Testis (tissue), 2 donors: ENCODE measurements around the gene FBXO3.

Experiments
- POLR2A ChIP-seq: fragments of 450-650 bp; IDR thresholded peaks from one replicate; pipeline ENCODE4 v1.6.1; 2017; ENCODE audit warnings: antibody characterized with exemption, mild to moderate bottlenecking, moderate library complexity
- TF ChIP-seq, protein P1 (sequence below), 3 experiments: fragments of 450-650 bp in 2 of 3; fragments of 200-600 bp in 1 of 3; sonication (generic) in 1 of 3; IDR thresholded peaks; one replicate each; pipeline ENCODE4 v1.5.1; 2016 to 2019; ENCODE audit warnings: antibody characterized with exemption in 3 of 3, mild to moderate bottlenecking in 2 of 3, moderate library complexity in 1 of 3

GRCh38 chr11:33773404-33773986 lies 825 bp downstream of the FBXO3 start:
- TF ChIP-seq, protein P1, sequence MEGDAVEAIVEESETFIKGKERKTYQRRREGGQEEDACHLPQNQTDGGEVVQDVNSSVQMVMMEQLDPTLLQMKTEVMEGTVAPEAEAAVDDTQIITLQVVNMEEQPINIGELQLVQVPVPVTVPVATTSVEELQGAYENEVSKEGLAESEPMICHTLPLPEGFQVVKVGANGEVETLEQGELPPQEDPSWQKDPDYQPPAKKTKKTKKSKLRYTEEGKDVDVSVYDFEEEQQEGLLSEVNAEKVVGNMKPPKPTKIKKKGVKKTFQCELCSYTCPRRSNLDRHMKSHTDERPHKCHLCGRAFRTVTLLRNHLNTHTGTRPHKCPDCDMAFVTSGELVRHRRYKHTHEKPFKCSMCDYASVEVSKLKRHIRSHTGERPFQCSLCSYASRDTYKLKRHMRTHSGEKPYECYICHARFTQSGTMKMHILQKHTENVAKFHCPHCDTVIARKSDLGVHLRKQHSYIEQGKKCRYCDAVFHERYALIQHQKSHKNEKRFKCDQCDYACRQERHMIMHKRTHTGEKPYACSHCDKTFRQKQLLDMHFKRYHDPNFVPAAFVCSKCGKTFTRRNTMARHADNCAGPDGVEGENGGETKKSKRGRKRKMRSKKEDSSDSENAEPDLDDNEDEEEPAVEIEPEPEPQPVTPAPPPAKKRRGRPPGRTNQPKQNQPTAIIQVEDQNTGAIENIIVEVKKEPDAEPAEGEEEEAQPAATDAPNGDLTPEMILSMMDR (IDR thresholded peaks at IDR 0.05) = no peak
- TF ChIP-seq POLR2A = no peak
